ENCODE results near the gene UBE2D2.

The UBE2D2 gene

DNA sequence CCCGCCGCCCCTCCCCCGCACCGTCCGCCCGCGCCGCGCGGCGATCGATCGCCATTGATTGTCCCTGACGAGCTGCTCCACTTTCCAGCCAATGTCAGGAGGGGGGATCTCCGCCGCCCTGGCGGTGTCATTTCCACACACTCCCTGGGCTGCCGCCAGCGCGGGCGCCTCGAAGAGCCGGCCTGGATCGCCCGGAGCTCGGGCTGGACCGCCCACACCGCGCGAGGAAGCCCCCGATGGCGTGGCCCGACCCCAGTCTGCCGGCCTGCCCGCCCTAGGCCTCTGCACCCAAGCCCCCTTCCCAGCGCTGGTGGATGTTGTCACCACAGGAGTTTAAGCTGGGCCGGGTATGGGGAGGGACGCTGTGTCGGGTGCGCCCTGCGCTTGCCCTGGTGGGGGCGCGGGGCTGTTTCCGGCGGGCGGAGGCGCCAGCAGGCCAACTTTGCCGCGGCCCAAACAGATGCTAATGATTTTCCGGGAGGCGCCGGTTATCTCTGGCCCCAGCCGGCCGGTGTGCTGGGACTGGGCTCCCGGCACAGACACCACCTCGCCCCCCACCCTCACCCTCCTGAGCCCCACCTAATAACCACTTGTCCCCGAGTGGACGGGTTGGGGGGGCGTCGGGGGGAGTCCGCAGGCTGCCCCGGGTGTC, 76.4 kb downstream of the UBE2D2 start:
- in situ Hi-C loops (cut with MboI; ENCODE audit: low pct_unique_long_range_greater_than_20kb, low sequenced_read_pairs, unreplicated experiment), result loop anchor here (10.0 kb wide), 2 partner anchors 57 to 127 kb away; no protein-coding TSS in a partner anchor
- TF ChIP-seq, protein P1, sequence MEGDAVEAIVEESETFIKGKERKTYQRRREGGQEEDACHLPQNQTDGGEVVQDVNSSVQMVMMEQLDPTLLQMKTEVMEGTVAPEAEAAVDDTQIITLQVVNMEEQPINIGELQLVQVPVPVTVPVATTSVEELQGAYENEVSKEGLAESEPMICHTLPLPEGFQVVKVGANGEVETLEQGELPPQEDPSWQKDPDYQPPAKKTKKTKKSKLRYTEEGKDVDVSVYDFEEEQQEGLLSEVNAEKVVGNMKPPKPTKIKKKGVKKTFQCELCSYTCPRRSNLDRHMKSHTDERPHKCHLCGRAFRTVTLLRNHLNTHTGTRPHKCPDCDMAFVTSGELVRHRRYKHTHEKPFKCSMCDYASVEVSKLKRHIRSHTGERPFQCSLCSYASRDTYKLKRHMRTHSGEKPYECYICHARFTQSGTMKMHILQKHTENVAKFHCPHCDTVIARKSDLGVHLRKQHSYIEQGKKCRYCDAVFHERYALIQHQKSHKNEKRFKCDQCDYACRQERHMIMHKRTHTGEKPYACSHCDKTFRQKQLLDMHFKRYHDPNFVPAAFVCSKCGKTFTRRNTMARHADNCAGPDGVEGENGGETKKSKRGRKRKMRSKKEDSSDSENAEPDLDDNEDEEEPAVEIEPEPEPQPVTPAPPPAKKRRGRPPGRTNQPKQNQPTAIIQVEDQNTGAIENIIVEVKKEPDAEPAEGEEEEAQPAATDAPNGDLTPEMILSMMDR (IDR thresholded peaks at IDR 0.05; ENCODE audit: extremely low read depth, insufficient read depth, missing control alignments), result peak; percentile 27
- peak; percentile 87 for DNase-seq (ENCODE audit: low spot score)

DNA sequence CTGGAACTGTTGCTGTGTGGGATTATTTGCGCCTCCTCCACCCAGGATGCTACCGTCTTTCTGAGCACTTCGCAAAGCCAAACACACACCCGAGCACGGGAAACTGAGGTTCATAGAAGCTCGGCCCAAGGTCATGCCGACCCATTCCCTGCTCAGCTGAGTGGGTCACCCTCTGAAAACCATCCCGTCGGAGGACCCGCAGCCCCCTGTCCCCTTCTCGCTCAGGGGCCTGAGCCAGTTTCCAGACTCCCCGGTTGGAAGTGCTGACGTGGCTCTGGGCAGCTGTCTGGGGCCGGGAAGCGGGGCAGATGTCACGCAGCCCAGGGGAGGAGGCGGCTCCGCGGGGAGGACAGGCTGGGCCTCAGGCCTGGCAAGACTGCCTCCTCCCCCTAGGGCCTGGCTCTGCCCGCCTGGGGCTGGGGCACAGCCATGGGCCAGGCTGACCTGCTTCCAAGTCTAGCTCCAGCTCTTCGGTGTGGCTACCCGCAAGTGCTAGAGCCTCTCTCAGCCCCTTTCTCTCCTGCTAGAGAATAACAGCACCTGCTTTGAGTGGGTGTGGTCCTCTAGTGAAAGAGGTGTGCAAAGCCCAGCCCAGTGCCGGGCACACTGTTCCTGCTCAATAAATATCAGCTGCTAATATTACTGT, 77.1 kb downstream of the UBE2D2 start:
- in situ Hi-C loops (cut with MboI; ENCODE audit: low pct_unique_long_range_greater_than_20kb, low sequenced_read_pairs, unreplicated experiment), result loop anchor here (10.0 kb wide), 2 partner anchors 57 to 127 kb away; no protein-coding TSS in a partner anchor
- TF ChIP-seq, protein P1 (IDR thresholded peaks at IDR 0.05; ENCODE audit: extremely low read depth, insufficient read depth, missing control alignments), result no peak
- DNase-seq (ENCODE audit: low spot score), result peak; percentile 72

DNA sequence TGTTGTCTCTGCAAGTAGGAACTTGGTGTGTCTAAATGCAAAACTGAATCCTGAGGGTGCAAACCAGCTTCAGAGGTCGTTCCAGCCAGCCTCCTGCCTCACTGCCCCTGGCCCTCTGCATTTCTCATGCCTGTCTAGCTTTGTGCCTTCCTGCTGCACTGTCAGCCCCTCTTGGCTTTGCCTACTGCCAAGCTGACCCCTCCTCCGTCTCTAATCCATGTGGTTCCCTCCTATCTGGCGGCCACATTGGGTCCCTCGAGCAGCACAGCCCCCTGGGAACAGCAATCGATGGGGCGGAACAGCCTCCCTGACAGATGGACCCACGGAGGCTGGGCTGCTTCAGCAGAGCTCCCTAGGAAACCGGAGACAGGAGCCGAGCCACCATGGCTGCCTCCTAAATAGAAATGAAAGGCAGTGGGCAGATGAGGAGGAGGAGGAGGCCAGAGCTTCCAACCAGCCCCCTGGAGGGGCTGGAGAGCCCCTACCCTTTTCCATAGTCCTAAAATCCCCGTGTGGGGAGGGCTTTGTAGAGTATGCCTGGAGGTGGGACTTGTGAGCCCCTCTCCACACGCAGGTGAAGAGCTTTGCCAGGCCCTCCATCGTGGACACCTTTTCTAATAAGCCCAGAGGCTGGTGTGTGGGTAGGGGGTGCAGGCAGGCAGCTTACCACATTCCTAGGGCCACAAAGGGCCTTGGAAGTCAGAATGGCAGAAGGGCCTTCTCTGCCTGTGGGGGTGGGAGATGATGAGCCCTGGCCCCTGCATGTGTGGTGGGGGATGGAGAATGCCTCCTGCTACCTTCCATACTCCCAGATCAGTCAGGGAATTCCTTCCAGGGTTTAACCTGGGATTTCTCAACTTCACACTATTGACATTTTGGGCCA, 77.8 kb downstream of the UBE2D2 start:
- no peak for DNase-seq (ENCODE audit: low spot score)
- in situ Hi-C loops (cut with MboI; ENCODE audit: low pct_unique_long_range_greater_than_20kb, low sequenced_read_pairs, unreplicated experiment), result loop anchor here (10.0 kb wide), 2 partner anchors 56 to 126 kb away; no protein-coding TSS in a partner anchor
- TF ChIP-seq, protein P1 (IDR thresholded peaks at IDR 0.05; ENCODE audit: extremely low read depth, insufficient read depth, missing control alignments), result no peak

DNA sequence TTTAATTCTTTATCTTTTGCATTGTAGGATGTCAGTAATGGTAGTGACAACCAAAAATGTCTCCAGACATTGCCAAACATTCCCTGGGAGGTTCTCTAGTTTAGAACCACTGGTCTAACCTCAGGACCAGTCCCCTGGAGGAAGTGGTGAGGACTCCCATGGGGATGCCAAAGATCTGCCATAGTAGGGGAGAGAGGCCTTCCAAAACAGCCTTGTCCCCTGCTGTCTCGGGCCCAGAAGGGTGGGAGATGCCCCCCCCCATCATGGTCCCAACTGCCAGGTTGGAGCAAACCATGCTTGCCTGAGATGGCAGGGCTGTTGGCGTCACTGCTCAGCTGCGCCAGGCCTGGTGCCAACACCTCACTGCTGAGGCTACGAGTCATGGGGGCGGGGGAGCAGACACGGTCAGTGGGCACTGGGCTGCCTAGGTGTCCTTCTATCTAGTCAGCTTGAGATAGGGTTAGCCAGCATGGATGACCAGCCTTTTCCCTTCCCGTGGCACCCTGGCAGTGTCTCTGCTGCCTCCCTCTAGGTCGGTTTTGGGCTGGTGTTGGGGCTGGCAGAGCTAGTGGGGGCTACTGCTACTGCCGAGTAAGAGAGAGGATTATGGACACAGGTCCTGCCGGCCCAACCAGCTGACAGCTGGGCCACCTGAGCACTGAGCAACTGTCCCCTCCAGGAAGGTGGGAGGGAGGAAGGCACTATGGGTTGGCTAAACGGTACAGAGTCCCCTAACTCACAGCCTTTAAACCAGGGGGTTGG, 78.7 kb downstream of the UBE2D2 start:
- in situ Hi-C loops (cut with MboI; ENCODE audit: low pct_unique_long_range_greater_than_20kb, low sequenced_read_pairs, unreplicated experiment), result loop anchor here (10.0 kb wide), 2 partner anchors 55 to 125 kb away; no protein-coding TSS in a partner anchor
- TF ChIP-seq, protein P1 (IDR thresholded peaks at IDR 0.05; ENCODE audit: extremely low read depth, insufficient read depth, missing control alignments), result no peak
- DNase-seq (ENCODE audit: low spot score), result no peak

DNA sequence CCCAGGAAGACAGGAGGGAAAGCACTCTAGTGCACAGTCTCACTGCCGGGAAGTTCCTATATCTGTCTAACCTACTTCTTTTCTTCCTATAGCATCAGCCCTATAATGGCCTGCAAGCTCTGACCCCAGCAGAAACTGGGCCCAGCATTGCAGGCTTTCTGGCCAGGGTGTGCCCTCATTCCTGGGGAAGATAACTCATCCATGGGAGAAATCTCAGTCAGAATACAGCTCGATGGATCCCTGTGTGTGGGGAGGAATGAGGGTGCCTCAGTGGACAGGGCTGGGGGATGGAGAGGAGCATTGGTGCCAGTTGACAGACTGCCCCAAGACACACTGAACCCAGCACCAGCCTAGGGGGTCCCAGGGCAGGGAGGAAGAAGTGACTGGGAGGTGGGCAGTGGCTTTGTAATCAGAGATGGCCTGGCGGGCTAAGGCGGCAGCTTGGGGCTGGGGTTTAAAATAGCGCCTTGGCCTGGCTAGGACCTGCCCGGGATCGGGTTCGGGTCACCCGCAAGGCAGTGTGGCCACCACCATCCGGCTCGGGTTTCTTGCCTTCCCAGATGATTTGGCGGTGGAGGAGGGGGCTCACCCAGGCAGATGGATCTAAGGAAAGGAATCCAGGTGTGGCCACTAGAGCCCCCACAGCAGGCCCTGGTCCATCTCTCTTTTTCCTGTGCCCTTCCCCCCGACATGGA, 79.4 kb downstream of the UBE2D2 start:
- in situ Hi-C loops (cut with MboI; ENCODE audit: low pct_unique_long_range_greater_than_20kb, low sequenced_read_pairs, unreplicated experiment), result no loop called here
- peak; percentile 16 for DNase-seq (ENCODE audit: low spot score)
- TF ChIP-seq, protein P1 (IDR thresholded peaks at IDR 0.05; ENCODE audit: extremely low read depth, insufficient read depth, missing control alignments), result no peak
